ENCODE measurements around the gene PTPN11. TPM values are rescaled to one million over a fixed set of nuclear protein-coding genes. Genes with fewer than 3 reads are reported as not detected.

Gene PTPN11
- total and polyA plus RNA-seq, 10 of the 15 experiments (the other 5 are each of a cell fraction or from before 2014, with no cell fraction given) = 14.6 to 85.2 (median 58.6) TPM

DNA sequence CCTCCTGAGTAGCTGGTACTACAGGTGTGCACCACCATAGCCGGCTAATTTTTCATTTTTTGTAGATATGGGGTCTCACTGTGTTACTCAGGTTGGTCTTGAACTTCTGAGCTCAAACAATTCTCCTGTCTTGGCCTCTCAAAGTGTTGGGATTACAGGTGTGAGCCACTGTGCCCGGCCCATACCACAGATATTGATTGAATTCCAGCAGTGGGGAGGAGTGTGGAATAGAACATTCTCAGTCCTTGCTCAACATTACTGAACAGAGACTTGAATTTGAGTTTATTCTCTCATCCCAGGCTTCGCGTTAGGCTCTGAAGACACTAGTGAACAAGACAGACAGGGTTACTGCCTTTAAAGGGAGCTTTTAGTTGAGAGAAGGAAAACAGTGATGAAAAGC lies 39.6 kb downstream of the PTPN11 start:
- RAD21 ChIA-PET (ENCODE audit: unreplicated experiment) = no interaction called here
- Histone ChIP-seq H3K36me3 (ENCODE audit: control insufficient read depth in 2 of 2, insufficient read depth in 2 of 2, low read length in 1 of 2) (peaks cover 2 to 17% of the 10 kb centered on the region in 2 experiments), H3K9ac (ENCODE audit: control insufficient read depth, insufficient read depth, low read length) (no peak overlapping the region), H3K4me1 (ENCODE audit: control insufficient read depth, insufficient read depth, low read length) (peaks cover under 1% of the 10 kb centered on the region; the same call in 1 of the 2 replicates), H4K20me1 (ENCODE audit: control insufficient read depth, insufficient read depth) (no peaks in the 10 kb centered on the region), H3K27me3 (replicated peaks in 1 of 2; ENCODE audit: control insufficient read depth in 2 of 2, insufficient read depth in 2 of 2, low read length in 1 of 2) (no peaks in the 10 kb centered on the region), H3K79me2 (ENCODE audit: control insufficient read depth, insufficient read depth, low read length) (no peaks in the 10 kb centered on the region), H3K4me3 (no peak overlapping the region), H2AFZ (ENCODE audit: control insufficient read depth, low read depth, low read length) (no peak overlapping the region), H3K9me3 (replicated peaks; ENCODE audit: control insufficient read depth, insufficient read depth, low read length) (no peaks in the 10 kb centered on the region), H3K27ac (ENCODE audit: control insufficient read depth, insufficient read depth) (no peak overlapping the region), H3K4me2 (ENCODE audit: control insufficient read depth, insufficient read depth) (no peak overlapping the region)
- FAIRE-seq (no peak), DNase-seq (ENCODE audit: low read depth, low spot score) (no peak), ATAC-seq (no peak)
- 99% methylated on average over 4 of the region's 4 CpGs for WGBS (ENCODE audit: insufficient coverage, insufficient replicate concordance, low lambda C conversion rate, missing lambda C conversion rate)
- CTCF ChIA-PET = no interaction called here
- no TSS peak for BruUV-seq (replicated peaks)
- in situ Hi-C loops (cut with MboI) (no loop called here), intact Hi-C loops (cut with micrococcal nuclease; ENCODE audit: unreplicated experiment) (no loop called here)
- POLR2A ChIA-PET = no interaction called here
- SMC1A ChIA-PET (ENCODE audit: uncharacterized antibody, unreplicated experiment) = no interaction called here
- TF ChIP-seq HDAC6 (IDR thresholded peaks at IDR 0.05; ENCODE audit: unreplicated experiment) (no peak), SUPT20H (IDR thresholded peaks at IDR 0.05; ENCODE audit: borderline replicate concordance, control insufficient read depth, low read depth, low read length) (no peak), YY1 (IDR thresholded peaks at IDR 0.05; ENCODE audit: low read depth, low read length) (no peak), RB1 (IDR thresholded peaks at IDR 0.05; ENCODE audit: borderline replicate concordance) (no peak), CBX5 (IDR thresholded peaks at IDR 0.05; ENCODE audit: low read depth) (no peak), MYB (IDR thresholded peaks at IDR 0.05; ENCODE audit: borderline replicate concordance, low read depth, low read length) (no peak), ATF7 (IDR thresholded peaks at IDR 0.05; ENCODE audit: low read depth) (no peak), POLR2AphosphoS5 (IDR thresholded peaks at IDR 0.05; ENCODE audit: low read length) (no peak), CBX3 (IDR thresholded peaks at IDR 0.05; ENCODE audit: borderline replicate concordance, low read depth) (no peak), ESRRA (IDR thresholded peaks at IDR 0.05; ENCODE audit: low read length) (no peak), MEF2B (IDR thresholded peaks at IDR 0.05; ENCODE audit: partially characterized antibody, poor library complexity, severe bottlenecking) (no peak), SREBF2 (IDR thresholded peaks at IDR 0.05; ENCODE audit: low read length) (no peak)
- TF ChIP-seq, protein P1, sequence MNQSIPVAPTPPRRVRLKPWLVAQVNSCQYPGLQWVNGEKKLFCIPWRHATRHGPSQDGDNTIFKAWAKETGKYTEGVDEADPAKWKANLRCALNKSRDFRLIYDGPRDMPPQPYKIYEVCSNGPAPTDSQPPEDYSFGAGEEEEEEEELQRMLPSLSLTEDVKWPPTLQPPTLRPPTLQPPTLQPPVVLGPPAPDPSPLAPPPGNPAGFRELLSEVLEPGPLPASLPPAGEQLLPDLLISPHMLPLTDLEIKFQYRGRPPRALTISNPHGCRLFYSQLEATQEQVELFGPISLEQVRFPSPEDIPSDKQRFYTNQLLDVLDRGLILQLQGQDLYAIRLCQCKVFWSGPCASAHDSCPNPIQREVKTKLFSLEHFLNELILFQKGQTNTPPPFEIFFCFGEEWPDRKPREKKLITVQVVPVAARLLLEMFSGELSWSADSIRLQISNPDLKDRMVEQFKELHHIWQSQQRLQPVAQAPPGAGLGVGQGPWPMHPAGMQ (IDR thresholded peaks at IDR 0.05; ENCODE audit: borderline replicate concordance) = no peak
- TF ChIP-seq, protein P2, sequence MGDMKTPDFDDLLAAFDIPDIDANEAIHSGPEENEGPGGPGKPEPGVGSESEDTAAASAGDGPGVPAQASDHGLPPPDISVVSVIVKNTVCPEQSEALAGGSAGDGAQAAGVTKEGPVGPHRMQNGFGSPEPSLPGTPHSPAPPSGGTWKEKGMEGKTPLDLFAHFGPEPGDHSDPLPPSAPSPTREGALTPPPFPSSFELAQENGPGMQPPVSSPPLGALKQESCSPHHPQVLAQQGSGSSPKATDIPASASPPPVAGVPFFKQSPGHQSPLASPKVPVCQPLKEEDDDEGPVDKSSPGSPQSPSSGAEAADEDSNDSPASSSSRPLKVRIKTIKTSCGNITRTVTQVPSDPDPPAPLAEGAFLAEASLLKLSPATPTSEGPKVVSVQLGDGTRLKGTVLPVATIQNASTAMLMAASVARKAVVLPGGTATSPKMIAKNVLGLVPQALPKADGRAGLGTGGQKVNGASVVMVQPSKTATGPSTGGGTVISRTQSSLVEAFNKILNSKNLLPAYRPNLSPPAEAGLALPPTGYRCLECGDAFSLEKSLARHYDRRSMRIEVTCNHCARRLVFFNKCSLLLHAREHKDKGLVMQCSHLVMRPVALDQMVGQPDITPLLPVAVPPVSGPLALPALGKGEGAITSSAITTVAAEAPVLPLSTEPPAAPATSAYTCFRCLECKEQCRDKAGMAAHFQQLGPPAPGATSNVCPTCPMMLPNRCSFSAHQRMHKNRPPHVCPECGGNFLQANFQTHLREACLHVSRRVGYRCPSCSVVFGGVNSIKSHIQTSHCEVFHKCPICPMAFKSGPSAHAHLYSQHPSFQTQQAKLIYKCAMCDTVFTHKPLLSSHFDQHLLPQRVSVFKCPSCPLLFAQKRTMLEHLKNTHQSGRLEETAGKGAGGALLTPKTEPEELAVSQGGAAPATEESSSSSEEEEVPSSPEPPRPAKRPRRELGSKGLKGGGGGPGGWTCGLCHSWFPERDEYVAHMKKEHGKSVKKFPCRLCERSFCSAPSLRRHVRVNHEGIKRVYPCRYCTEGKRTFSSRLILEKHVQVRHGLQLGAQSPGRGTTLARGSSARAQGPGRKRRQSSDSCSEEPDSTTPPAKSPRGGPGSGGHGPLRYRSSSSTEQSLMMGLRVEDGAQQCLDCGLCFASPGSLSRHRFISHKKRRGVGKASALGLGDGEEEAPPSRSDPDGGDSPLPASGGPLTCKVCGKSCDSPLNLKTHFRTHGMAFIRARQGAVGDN (IDR thresholded peaks at IDR 0.05) = no peak
- TF ChIP-seq, protein P3, sequence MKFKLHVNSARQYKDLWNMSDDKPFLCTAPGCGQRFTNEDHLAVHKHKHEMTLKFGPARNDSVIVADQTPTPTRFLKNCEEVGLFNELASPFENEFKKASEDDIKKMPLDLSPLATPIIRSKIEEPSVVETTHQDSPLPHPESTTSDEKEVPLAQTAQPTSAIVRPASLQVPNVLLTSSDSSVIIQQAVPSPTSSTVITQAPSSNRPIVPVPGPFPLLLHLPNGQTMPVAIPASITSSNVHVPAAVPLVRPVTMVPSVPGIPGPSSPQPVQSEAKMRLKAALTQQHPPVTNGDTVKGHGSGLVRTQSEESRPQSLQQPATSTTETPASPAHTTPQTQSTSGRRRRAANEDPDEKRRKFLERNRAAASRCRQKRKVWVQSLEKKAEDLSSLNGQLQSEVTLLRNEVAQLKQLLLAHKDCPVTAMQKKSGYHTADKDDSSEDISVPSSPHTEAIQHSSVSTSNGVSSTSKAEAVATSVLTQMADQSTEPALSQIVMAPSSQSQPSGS (IDR thresholded peaks at IDR 0.05; ENCODE audit: low read length) = no peak
- TF ChIP-seq, protein P4, sequence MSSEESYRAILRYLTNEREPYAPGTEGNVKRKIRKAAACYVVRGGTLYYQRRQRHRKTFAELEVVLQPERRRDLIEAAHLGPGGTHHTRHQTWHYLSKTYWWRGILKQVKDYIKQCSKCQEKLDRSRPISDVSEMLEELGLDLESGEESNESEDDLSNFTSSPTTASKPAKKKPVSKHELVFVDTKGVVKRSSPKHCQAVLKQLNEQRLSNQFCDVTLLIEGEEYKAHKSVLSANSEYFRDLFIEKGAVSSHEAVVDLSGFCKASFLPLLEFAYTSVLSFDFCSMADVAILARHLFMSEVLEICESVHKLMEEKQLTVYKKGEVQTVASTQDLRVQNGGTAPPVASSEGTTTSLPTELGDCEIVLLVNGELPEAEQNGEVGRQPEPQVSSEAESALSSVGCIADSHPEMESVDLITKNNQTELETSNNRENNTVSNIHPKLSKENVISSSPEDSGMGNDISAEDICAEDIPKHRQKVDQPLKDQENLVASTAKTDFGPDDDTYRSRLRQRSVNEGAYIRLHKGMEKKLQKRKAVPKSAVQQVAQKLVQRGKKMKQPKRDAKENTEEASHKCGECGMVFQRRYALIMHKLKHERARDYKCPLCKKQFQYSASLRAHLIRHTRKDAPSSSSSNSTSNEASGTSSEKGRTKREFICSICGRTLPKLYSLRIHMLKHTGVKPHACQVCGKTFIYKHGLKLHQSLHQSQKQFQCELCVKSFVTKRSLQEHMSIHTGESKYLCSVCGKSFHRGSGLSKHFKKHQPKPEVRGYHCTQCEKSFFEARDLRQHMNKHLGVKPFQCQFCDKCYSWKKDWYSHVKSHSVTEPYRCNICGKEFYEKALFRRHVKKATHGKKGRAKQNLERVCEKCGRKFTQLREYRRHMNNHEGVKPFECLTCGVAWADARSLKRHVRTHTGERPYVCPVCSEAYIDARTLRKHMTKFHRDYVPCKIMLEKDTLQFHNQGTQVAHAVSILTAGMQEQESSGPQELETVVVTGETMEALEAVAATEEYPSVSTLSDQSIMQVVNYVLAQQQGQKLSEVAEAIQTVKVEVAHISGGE (CRISPR knock-in tag; IDR thresholded peaks at IDR 0.05) = no peak

All from GM12878 (cell line).